Stimulated activated naive CD8-positive, alpha-beta T cell treated with anti-CD3 and anti-CD28 coated beads, Interleukin-15, amount 100 ng/mL, for 72 hours (primary cell): ENCODE data around the gene SDSL.

ENCODE experiments used
- ATAC-seq: fragments of 150-1000 bp; cut with Tn5 transposase; 2 replicates; pipeline ENCODE4 v1.10.0; 2021; ENCODE audit warnings: mild to moderate bottlenecking, moderate library complexity
- DNase-seq, 2 donors: peaks; one replicate each; pipeline ENCODE4 v3.0.0; 2021 to 2022
- H3K27ac Mint-ChIP-seq, 2 donors: one replicate each; pipeline ENCODE4 v1.8.0; 2022; ENCODE audit warnings: mild to moderate bottlenecking in 2 of 2, mixed read lengths in 2 of 2, moderate library complexity in 2 of 2
- H3K27me3 Mint-ChIP-seq: one replicate; pipeline ENCODE4 v1.8.0; 2022; ENCODE audit warnings: mixed read lengths
- H3K4me1 Mint-ChIP-seq: one replicate; pipeline ENCODE4 v1.8.0; 2022; ENCODE audit warnings: mild to moderate bottlenecking, mixed read lengths
- H3K4me3 Mint-ChIP-seq, 2 donors: one replicate each; pipeline ENCODE4 v1.8.0; 2022; ENCODE audit warnings: mild to moderate bottlenecking in 2 of 2, mixed read lengths in 2 of 2, moderate library complexity in 1 of 2
- H3K9me3 Mint-ChIP-seq, 2 donors: one replicate each; pipeline ENCODE4 v1.8.0; 2022; ENCODE audit warnings: mixed read lengths in 2 of 2

The SDSL gene

GRCh38 chr12:113464852-113465719, 42.9 kb downstream of the SDSL start:
- DNase-seq (no peak), ATAC-seq (no peak)
- Mint-ChIP-seq H3K4me1 (peaks cover 27% of the 10 kb centered on the region), H3K27me3 (peaks cover 95% of the 10 kb centered on the region), H3K27ac (peak overlapping the region in 1 of 2 donors; percentile 72), H3K4me3 (peak overlapping the region; percentile 35 to 56), H3K9me3 (no peaks in the 10 kb centered on the region)

- H3K27me3 Mint-ChIP-seq, result peaks cover 95% of the 10 kb centered on the region
- no peak overlapping the region for H3K4me3 Mint-ChIP-seq
- ATAC-seq, result no peak
- H3K9me3 Mint-ChIP-seq, result no peaks in the 10 kb centered on the region
- peaks cover 32% of the 10 kb centered on the region for H3K4me1 Mint-ChIP-seq
- H3K27ac Mint-ChIP-seq, result no peak overlapping the region
- no peak for DNase-seq
Measured at GRCh38 chr12:113465808-113466453, 43.8 kb downstream of the SDSL start.

- Mint-ChIP-seq H3K4me1 (peaks cover 34% of the 10 kb centered on the region), H3K27me3 (peaks cover 94% of the 10 kb centered on the region), H3K27ac (no peak overlapping the region), H3K4me3 (peak overlapping the region; percentile 59 to 74), H3K9me3 (no peaks in the 10 kb centered on the region)
- no peak for DNase-seq
- ATAC-seq, result no peak
Measured at GRCh38 chr12:113466454-113467141, 44.4 kb downstream of the SDSL start.

- Mint-ChIP-seq H3K27me3 (peaks cover 97% of the 10 kb centered on the region), H3K27ac (no peak overlapping the region), H3K4me3 (peak overlapping the region; percentile 62 to 74), H3K9me3 (no peaks in the 10 kb centered on the region), H3K4me1 (peaks cover 39% of the 10 kb centered on the region)
- no peak for DNase-seq
- ATAC-seq, result no peak
Measured at GRCh38 chr12:113467142-113467501, 44.9 kb downstream of the SDSL start.

- ATAC-seq, result peak; percentile 47
- H3K27ac Mint-ChIP-seq, result no peak overlapping the region
- H3K4me3 Mint-ChIP-seq, result peak overlapping the region; percentile 62 to 74
- H3K27me3 Mint-ChIP-seq, result peaks cover 97% of the 10 kb centered on the region
- no peaks in the 10 kb centered on the region for H3K9me3 Mint-ChIP-seq
- DNase-seq, result no peak
- H3K4me1 Mint-ChIP-seq, result peaks cover 35% of the 10 kb centered on the region
Measured at GRCh38 chr12:113467502-113468364, 45.6 kb downstream of the SDSL start.

- no peak for ATAC-seq
- Mint-ChIP-seq H3K4me3 (peak overlapping the region; percentile 14 to 25), H3K27ac (no peak overlapping the region), H3K9me3 (no peaks in the 10 kb centered on the region), H3K27me3 (peaks cover 97% of the 10 kb centered on the region), H3K4me1 (peaks cover 29% of the 10 kb centered on the region)
- no peak for DNase-seq
Measured at GRCh38 chr12:113468365-113469223, 46.4 kb downstream of the SDSL start.

- Mint-ChIP-seq H3K9me3 (no peaks in the 10 kb centered on the region), H3K4me1 (peaks cover 26% of the 10 kb centered on the region), H3K27ac (no peak overlapping the region), H3K27me3 (peaks cover 97% of the 10 kb centered on the region), H3K4me3 (no peak overlapping the region)
- ATAC-seq, result no peak
- DNase-seq, result no peak
Measured at GRCh38 chr12:113469224-113469948, 47.2 kb downstream of the SDSL start.

GRCh38 chr12:113469949-113470743, 48.0 kb downstream of the SDSL start:
- DNase-seq, result no peak
- Mint-ChIP-seq H3K4me3 (no peak overlapping the region), H3K27me3 (peaks cover 97% of the 10 kb centered on the region), H3K4me1 (peaks cover 30% of the 10 kb centered on the region), H3K9me3 (no peaks in the 10 kb centered on the region), H3K27ac (no peak overlapping the region)
- no peak for ATAC-seq

- Mint-ChIP-seq H3K9me3 (no peaks in the 10 kb centered on the region), H3K27me3 (peaks cover 99% of the 10 kb centered on the region), H3K4me1 (peaks cover 30% of the 10 kb centered on the region), H3K4me3 (no peak overlapping the region), H3K27ac (no peak overlapping the region)
- ATAC-seq (no peak), DNase-seq (no peak)
Measured at GRCh38 chr12:113470871-113471618, 48.9 kb downstream of the SDSL start.

GRCh38 chr12:113471619-113472171, 49.5 kb downstream of the SDSL start, which contains the start of gene LHX5:
Gene LHX5, minus strand, starts transcription at chr12:113471871. Its CDS starts 373 bp downstream, at chr12:113471498.
- peak in 1 of 2 donors; percentile 10 for DNase-seq
- no peak for ATAC-seq
- H3K27me3 Mint-ChIP-seq, result peaks cover 99% of the 10 kb centered on the region
- no peaks in the 10 kb centered on the region for H3K9me3 Mint-ChIP-seq
- H3K4me3 Mint-ChIP-seq, result peak within 1 kb of the TSS in 1 of 2 donors; percentile 55
- H3K4me1 Mint-ChIP-seq, result peaks cover 30% of the 10 kb centered on the region
- no peak within 1 kb of the TSS for H3K27ac Mint-ChIP-seq

- Mint-ChIP-seq H3K27ac (no peak overlapping the region), H3K4me1 (peaks cover 28% of the 10 kb centered on the region), H3K9me3 (no peaks in the 10 kb centered on the region), H3K4me3 (peak overlapping the region in 1 of 2 donors; percentile 55), H3K27me3 (peaks cover 99% of the 10 kb centered on the region)
- ATAC-seq, result no peak
- DNase-seq, result no peak
Measured at GRCh38 chr12:113472191-113473121, 50.3 kb downstream of the SDSL start.
